ENCODE measurements around the gene UBE2V1. TPM values are rescaled to one million over a fixed set of nuclear protein-coding genes. Genes with fewer than 3 reads are reported as not detected.

Gene UBE2V1
- total and polyA plus RNA-seq, 2 of the 13 experiments (the other 11 are each of a cell fraction or from before 2014, with no cell fraction given) = 81.3 to 132 TPM

- TF ChIP-seq, protein P1, sequence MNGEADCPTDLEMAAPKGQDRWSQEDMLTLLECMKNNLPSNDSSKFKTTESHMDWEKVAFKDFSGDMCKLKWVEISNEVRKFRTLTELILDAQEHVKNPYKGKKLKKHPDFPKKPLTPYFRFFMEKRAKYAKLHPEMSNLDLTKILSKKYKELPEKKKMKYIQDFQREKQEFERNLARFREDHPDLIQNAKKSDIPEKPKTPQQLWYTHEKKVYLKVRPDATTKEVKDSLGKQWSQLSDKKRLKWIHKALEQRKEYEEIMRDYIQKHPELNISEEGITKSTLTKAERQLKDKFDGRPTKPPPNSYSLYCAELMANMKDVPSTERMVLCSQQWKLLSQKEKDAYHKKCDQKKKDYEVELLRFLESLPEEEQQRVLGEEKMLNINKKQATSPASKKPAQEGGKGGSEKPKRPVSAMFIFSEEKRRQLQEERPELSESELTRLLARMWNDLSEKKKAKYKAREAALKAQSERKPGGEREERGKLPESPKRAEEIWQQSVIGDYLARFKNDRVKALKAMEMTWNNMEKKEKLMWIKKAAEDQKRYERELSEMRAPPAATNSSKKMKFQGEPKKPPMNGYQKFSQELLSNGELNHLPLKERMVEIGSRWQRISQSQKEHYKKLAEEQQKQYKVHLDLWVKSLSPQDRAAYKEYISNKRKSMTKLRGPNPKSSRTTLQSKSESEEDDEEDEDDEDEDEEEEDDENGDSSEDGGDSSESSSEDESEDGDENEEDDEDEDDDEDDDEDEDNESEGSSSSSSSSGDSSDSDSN (CRISPR knock-in tag; IDR thresholded peaks at IDR 0.05) = 0 out of 2 replicates have a peak, but pooled peaks have one; percentile 27
- TF ChIP-seq ZNF407 (CRISPR knock-in tag; IDR thresholded peaks at IDR 0.05; ENCODE audit: not compliant biosample characterization) (peak; percentile 85), MIER2 (CRISPR knock-in tag; IDR thresholded peaks at IDR 0.05) (no peak), TBX3 (IDR thresholded peaks at IDR 0.05; ENCODE audit: borderline replicate concordance) (no peak), ZNF382 (CRISPR knock-in tag; IDR thresholded peaks at IDR 0.05; ENCODE audit: borderline replicate concordance) (no peak), TCF12 (IDR thresholded peaks at IDR 0.05) (no peak), TCF12 (CRISPR knock-in tag; IDR thresholded peaks at IDR 0.05) (peak; percentile 43; the same call in 1 of the 2 replicates), HIVEP1 (CRISPR knock-in tag; IDR thresholded peaks at IDR 0.05) (peak; percentile 66), PHF5A (CRISPR knock-in tag; IDR thresholded peaks at IDR 0.05; ENCODE audit: low read depth, unreplicated experiment) (no peak), IKZF4 (CRISPR knock-in tag; IDR thresholded peaks at IDR 0.05; ENCODE audit: borderline replicate concordance, low read depth, not compliant biosample characterization) (peak; percentile 74), ZNF333 (CRISPR knock-in tag; IDR thresholded peaks at IDR 0.05; ENCODE audit: borderline replicate concordance) (no peak)
Observed at GRCh38 chr20:50116368-50116999, 3.5 kb upstream of the UBE2V1 start (continued).
